Brain microvascular endothelial cell (primary cell): ENCODE data around the gene RNF157.

Experiments
- DNase-seq: peaks from one replicate; pipeline ENCODE4 v3.0.0-alpha.2; 2020
- H3K27ac ChIP-seq: fragments of 250-450 bp; sonication (Bioruptor Pico); 2 replicates; pipeline ENCODE4 v1.5.1; 2020; ENCODE audit warnings: mild to moderate bottlenecking, moderate library complexity
- H3K27me3 ChIP-seq: fragments of 250-450 bp; sonication (Bioruptor Pico); replicated peaks from 2 replicates; pipeline ENCODE4 v1.5.1; 2020; ENCODE audit warnings: mild to moderate bottlenecking
- H3K36me3 ChIP-seq: fragments of 250-450 bp; sonication (Bioruptor Pico); replicated peaks from 2 replicates; pipeline ENCODE4 v1.5.1; 2020; ENCODE audit warnings: mild to moderate bottlenecking
- H3K4me3 ChIP-seq: 2 replicates; pipeline ENCODE4 v1.5.1; 2011; ENCODE audit warnings: low read depth, mild to moderate bottlenecking, control low read depth, low read length, moderate library complexity
- in situ Hi-C: cut with HindIII; loops from 2 replicates; pipeline ENCODE4 v1.10.0; 2017; ENCODE audit warnings: low sequenced_read_pairs, low pct_ligation_motif_present
- TF ChIP-seq, protein P1 (sequence below): IDR thresholded peaks from 2 replicates; pipeline ENCODE4 v1.5.1; 2011; ENCODE audit warnings: low read depth, mild to moderate bottlenecking, moderate library complexity, low read length, control low read depth, inconsistent platforms; ENCODE audit errors: missing control alignments

Gene RNF157

DNA sequence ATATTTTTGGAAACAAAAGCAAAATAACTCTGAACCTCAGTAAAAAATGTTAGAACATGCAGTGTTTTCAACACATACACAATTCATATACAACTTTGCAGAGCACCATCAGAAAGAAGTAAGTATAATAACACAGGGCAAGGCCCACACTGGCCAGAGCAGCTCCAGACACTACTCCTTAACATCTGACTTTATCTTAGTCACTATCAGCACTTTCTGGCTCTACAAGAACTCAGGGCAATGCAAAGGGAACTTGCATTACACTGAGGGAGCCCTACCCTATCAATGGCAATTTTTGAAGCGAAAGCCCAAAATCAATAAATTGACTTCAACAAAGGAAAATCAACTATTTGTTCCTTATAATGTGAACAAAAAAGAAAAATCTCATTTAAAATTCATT is 16.5 kb downstream of the RNF157 start:
- H3K27ac ChIP-seq = no peak overlapping the region
- no peak for DNase-seq
- in situ Hi-C loops = no loop called here
- H3K36me3 ChIP-seq = no peaks in the 10 kb centered on the region
- TF ChIP-seq, protein P1, sequence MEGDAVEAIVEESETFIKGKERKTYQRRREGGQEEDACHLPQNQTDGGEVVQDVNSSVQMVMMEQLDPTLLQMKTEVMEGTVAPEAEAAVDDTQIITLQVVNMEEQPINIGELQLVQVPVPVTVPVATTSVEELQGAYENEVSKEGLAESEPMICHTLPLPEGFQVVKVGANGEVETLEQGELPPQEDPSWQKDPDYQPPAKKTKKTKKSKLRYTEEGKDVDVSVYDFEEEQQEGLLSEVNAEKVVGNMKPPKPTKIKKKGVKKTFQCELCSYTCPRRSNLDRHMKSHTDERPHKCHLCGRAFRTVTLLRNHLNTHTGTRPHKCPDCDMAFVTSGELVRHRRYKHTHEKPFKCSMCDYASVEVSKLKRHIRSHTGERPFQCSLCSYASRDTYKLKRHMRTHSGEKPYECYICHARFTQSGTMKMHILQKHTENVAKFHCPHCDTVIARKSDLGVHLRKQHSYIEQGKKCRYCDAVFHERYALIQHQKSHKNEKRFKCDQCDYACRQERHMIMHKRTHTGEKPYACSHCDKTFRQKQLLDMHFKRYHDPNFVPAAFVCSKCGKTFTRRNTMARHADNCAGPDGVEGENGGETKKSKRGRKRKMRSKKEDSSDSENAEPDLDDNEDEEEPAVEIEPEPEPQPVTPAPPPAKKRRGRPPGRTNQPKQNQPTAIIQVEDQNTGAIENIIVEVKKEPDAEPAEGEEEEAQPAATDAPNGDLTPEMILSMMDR = no peak
- H3K27me3 ChIP-seq = no peaks in the 10 kb centered on the region
- H3K4me3 ChIP-seq = no peak overlapping the region

DNA sequence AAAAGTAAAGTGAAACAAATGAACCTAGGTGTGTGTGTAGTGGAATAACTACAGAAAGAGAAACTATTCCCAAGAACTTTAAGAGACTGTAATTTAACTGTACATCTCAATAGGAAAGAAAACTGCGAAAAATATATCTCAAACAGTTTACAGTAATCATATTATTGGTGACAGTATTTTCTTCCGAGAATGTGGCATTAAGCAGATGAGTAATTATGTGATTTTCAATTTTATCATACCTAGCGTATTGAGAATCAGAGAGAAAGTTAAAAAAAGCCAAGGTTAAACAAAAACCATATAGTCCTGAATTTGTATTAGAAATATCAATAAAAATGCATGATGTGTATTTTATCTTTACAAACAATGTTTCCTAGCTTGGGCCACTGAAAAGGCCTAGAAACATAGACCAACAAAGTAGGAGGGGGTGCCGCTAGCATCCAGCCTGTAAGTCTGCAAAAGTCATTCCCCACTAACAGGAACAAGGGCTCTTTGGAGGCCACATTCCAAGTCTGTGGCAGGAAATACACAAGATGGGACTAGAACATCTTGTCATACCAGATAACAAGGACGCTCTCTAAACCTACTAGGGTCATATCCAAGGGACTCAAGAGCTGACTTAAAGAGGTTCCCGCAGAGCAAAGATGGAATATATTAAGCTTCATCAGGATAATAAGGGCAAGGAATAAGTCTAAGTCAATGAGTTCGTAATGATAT is 20.5 kb downstream of the RNF157 start:
- TF ChIP-seq, protein P1 = no peak
- no peak for DNase-seq
- Histone ChIP-seq H3K36me3 (no peaks in the 10 kb centered on the region), H3K27me3 (no peaks in the 10 kb centered on the region), H3K27ac (no peak overlapping the region), H3K4me3 (no peak overlapping the region)
- in situ Hi-C loops = no loop called here

DNA sequence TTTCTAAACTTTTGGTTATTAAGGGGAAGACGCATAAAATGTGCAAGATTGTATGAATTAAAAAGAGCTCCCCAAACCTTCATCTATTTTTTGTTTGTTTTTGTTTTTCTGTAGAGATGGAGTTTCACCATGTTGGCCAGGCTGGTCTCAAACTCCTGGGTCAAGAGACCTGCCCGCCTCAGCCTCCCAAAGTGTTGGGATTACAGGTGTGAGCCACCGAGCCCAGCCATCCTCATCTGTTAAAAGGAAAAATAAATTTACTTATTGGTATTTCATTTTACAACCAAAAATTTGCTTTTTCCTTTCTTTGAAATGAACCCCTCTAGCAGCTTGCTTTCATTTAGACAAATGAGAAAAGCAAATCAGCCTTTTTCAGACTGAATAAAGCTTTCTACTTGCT is 23.2 kb downstream of the RNF157 start:
- in situ Hi-C loops = no loop called here
- TF ChIP-seq, protein P1 = no peak
- H3K27me3 ChIP-seq = no peaks in the 10 kb centered on the region

DNA sequence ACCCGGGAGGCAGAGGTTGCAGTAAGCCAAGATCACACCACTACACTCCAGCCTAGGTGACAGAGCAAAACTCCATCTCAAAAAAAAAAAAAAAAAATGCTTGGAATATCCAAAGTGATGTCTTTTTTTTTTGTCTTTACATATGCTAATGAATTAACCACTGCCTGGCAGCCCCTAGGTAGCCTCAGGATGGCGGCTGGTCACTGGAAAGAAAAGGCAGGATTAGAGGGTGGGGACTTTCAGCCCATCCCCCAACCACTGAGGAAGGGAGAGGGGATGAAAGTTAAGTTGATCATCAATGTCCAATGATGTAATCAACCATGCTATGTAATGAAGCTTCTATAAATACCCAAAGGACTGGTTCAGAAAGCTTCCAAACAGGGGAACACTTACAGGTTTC is 26.8 kb downstream of the RNF157 start:
- TF ChIP-seq, protein P1 = no peak
- in situ Hi-C loops = no loop called here
- no peak overlapping the region for H3K4me3 ChIP-seq
- H3K36me3 ChIP-seq = no peaks in the 10 kb centered on the region
- no peak for DNase-seq
- no peak overlapping the region for H3K27ac ChIP-seq
- no peaks in the 10 kb centered on the region for H3K27me3 ChIP-seq

More for the DNA sequence above, 23.2 kb downstream of the RNF157 start:
- no peak overlapping the region for H3K4me3 ChIP-seq
- H3K27ac ChIP-seq = no peak overlapping the region
- no peaks in the 10 kb centered on the region for H3K36me3 ChIP-seq
- no peak for DNase-seq

DNA sequence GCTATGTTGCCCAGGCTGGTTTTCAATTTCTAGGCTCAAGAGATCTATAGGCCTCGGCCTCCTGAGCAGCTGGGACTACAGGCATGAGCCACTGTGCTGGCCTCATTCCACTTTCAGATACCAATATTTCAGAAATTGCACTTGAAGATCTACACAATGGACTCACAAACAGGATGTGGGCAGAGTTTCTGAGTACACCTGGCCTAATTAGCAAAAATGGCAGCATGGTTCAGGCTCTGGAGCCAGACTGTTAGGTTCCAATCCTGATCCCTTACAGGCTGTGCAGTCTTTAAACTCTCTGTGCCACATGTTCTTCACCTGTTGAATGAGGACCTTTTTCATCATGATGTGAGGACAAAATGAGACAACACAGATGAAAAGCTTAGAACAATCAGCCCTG is 32.2 kb downstream of the RNF157 start:
- Histone ChIP-seq H3K27me3 (no peaks in the 10 kb centered on the region), H3K4me3 (no peak overlapping the region), H3K27ac (no peak overlapping the region), H3K36me3 (no peaks in the 10 kb centered on the region)
- in situ Hi-C loops = no loop called here
- DNase-seq = no peak
- TF ChIP-seq, protein P1 = no peak
